GM19455 (cell line): ENCODE results near the gene MUC5AC.
"Not testable (repeated sequence)": the region's sequence is repeated elsewhere in the genome, so short reads cannot be mapped to it uniquely, and the experiment has no call there.

Source experiments
- ATAC-seq: cut with Tn5 transposase; IDR thresholded peaks from one replicate; pipeline ENCODE4 v1.9.1; 2021; ENCODE audit not compliant: unreplicated experiment

The MUC5AC gene

DNA sequence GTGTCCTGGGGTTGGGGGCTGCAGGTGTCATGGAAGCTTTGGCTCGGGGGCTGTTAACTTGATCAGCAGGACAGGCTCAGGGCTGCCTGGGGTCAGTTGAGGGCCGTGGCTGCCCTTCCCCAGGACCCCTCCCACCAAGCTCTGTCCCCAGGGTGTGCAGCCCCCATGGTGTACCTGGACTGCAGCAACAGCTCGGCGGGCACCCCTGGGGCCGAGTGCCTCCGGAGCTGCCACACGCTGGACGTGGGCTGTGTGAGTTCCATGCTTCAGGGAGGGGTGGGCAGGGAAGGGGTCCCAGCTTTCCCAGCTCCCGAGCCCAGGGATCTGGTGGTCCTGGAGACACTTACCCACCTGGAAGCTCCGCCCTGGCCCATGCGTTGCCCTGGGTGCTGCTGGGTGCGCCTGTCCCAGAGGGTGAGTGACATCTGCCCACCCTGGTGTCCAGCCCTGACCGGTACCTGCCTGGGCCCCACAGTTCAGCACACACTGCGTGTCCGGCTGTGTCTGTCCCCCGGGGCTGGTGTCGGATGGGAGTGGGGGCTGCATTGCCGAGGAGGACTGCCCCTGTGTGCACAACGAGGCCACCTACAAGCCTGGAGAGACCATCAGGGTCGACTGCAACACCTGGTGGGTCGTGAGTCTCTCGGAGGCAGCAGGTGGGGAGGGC is 76.4 kb downstream of the MUC5AC start:
- ATAC-seq: no peak

DNA sequence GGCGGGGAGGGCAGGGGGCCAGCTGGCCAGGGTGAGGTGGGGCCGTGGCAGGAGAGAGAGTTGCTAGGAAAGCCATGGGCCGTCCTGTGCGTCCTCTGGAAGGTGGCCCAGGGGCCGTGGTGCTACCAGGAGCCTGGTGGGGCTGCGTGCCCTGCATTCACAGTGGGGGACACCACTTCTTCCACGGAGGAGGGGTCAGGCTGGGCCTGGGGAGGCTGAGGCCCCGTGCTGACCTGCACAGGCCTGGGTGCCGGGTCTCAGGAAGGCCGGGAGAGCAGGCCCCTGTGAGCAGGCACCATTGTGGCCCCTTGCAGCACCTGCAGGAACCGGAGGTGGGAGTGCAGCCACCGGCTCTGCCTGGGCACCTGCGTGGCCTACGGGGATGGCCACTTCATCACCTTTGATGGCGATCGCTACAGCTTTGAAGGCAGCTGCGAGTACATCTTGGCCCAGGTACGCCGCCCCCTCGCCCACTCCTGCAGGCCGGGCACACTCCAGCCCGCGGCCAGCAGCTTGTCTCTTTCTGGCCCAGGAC is 77.1 kb downstream of the MUC5AC start:
- ATAC-seq: no peak

DNA sequence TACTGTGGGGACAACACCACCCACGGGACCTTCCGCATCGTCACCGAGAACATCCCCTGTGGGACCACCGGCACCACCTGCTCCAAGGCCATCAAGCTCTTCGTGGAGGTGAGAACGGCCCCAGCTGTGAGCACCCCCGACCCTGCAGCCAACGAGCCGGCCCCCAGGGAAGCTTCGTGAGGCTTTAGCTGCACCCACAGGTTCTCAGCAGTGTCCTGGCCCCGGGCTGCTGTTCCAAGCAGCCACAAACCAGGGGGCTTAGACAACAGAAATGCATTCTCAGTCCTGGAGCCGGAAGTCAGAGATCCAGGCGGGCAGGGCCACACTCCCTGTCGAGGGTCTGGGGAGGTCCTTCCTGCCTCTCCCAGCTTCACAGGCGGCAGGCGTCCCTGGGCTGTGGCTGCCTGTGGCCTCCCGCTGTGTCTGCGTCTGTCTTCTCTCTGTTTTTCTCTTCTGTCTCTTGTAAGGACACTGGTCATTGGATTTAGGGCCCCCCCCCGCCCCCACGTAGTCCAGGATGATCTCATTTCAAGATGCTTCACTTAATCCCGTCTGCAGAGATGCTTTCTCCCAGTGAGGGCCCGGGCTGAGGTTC is 77.7 kb downstream of the MUC5AC start:
- no peak for ATAC-seq

DNA sequence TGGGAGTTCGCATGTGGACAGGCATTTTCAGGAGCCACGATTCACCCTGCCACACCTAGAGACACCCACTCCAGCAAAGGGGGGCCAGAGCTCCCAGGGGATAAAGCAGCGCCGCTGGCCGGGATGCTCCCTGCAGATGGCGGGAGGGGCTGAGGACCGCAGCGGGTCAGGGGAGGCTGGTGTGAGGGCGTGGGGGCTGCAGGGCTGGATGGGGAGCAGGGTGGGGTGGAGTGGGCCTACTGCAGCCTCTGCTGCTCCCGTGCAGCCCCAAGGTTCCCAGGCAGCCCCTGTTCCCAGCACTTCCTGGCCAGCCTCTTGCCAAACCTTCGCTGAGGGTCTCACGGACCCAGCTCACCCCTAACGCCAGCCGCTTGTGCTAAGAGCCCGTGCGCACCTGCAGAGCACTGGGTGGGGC is 78.2 kb downstream of the MUC5AC start:
- ATAC-seq: no peak

DNA sequence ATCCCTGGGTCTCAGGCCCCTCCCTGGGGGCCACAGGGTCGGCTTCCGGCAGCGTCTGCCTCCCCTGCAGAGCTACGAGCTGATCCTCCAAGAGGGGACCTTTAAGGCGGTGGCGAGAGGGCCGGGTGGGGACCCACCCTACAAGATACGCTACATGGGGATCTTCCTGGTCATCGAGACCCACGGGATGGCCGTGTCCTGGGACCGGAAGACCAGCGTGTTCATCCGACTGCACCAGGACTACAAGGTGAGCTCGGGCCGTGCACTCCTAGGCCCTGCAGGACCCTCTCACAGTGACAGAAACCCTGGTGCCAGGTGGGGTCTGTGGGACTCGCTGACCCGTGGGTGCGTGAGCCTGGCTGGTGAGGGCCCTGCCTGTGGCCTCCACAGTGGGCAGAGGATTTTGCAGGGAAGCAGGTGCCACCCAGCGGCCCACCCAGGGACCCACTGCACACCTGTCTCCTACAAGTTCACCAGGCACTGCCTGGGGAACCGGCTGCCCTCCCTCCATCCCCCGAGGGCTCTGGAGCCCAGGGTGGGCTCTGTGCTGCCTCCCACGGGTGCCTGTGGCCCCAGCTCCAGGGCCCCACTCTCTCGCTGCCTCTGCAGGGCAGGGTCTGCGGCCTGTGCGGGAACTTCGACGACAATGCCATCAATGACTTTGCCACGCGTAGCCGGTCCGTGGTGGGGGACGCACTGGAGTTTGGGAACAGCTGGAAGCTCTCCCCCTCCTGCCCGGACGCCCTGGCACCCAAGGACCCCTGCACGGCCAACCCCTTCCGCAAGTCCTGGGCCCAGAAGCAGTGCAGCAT is 78.8 kb downstream of the MUC5AC start:
- no peak for ATAC-seq

DNA sequence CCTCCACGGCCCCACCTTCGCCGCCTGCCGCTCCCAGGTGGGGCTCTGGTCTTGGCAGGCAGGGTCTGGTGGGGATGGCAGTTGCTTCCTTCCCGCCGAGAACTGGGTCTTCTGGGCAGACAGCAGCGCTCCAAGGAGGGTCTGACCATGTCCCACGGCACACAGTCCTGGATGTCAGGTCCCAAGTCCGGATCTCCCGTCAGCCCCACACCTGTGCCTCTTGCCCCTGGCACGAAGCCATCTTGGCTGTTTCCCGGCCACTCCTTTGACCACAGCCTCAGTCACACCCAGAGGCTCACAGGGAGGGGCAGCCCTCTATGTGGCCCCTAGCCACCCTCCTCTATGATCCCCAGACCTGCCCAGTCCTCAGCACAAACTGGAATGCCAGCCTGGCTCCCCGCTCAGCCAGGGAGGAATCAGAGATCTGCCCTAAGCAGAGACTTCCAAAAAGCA is 79.4 kb downstream of the MUC5AC start:
- ATAC-seq: no peak

DNA sequence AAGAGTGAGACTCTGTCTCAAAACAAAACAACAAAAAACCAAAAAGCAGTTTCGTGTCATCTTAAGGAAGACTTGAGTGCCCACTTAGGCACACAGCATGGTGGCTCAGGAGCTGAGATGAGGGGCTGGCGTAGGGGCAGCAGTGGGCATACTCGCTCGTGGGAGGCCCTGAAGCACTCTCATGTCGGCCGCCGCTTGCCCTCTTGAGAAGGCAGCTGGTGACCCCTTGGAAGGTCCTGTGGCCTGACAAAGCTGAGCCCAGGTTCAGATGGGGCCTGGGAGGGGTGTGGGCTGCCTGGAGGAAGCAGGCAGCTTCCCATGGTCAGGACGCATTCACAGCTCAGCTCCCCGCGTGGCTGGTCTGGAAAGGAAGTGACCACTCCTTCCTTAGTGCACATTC is 80.1 kb downstream of the MUC5AC start:
- no peak for ATAC-seq

DNA sequence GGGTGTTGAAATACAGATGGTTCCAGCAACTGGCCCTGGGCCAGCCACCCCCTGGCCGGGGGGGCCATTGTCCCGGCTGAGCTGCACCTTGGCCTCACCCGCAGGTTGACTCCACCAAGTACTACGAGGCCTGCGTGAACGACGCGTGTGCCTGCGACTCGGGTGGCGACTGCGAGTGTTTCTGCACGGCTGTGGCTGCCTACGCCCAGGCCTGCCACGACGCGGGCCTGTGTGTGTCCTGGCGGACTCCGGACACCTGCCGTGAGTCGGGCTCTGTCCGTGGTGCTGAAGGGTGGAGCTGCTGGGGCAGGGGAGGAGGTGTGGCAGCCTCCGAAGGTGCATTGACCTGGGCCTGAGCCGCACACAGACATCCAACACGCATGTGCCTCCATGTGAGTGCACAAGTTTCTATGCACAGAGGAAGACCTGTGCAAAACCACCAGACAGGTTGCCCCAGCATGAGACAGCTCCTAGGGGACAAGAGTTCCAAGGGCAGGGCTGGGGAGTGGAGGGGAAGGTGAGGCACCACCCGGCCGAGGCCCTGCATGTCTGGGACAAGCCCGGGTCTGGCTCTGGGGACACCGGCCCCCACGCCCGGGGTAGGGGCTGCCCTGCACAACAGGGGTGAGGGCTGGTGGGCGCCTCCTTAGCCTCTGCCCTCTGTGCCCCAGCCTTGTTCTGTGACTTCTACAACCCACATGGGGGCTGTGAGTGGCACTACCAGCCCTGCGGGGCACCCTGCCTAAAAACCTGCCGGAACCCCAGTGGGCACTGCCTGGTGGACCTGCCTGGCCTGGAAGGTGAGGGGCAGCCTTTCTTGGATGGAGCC is 81.2 kb downstream of the MUC5AC start:
- no peak for ATAC-seq

DNA sequence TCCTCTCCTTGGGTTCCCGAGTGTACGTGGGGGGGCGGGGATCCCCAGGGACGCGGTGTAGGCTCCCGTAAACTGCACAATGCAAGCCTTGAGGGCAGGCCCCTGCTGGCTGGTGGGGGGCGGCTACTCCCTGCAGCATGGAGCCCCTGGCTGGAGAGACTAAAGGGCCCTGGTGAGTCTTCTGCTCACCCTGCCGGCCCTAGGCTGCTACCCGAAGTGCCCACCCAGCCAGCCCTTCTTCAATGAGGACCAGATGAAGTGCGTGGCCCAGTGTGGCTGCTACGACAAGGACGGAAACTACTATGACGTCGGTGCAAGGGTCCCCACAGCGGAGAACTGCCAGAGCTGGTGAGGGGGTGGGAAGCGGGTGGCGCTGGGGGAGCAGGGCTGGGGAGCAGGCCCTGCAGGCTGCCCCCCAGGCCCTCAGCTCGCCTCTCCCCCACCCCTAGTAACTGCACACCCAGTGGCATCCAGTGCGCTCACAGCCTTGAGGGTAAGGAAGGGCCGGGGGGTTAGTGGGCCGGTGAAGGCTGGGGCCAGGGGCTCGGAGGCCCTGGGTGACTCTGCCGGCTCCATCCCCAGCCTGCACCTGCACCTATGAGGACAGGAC is 81.9 kb downstream of the MUC5AC start:
- no peak for ATAC-seq

DNA sequence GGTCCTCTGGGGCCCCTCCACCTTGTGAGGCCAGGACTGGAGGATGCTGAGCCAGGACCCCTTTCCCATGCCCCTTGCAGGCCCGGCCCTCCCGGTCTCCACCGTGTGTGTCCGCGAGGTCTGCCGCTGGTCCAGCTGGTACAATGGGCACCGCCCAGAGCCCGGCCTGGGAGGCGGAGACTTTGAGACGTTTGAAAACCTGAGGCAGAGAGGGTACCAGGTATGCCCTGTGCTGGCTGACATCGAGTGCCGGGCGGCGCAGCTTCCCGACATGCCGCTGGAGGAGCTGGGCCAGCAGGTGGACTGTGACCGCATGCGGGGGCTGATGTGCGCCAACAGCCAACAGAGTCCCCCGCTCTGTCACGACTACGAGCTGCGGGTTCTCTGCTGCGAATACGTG is 83.0 kb downstream of the MUC5AC start:
- no peak for ATAC-seq

DNA sequence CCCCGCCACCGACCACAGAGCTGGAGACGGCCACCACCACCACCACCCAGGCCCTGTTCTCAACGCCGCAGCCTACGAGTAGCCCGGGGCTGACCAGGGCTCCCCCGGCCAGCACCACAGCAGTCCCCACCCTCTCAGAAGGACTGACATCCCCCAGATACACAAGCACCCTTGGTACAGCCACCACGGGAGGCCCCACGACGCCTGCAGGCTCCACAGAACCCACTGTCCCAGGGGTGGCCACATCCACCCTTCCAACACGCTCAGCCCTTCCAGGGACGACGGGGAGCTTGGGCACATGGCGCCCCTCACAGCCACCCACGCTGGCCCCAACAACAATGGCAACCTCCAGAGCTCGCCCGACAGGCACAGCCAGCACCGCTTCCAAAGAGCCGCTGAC is 84.0 kb downstream of the MUC5AC start:
- no peak for ATAC-seq

DNA sequence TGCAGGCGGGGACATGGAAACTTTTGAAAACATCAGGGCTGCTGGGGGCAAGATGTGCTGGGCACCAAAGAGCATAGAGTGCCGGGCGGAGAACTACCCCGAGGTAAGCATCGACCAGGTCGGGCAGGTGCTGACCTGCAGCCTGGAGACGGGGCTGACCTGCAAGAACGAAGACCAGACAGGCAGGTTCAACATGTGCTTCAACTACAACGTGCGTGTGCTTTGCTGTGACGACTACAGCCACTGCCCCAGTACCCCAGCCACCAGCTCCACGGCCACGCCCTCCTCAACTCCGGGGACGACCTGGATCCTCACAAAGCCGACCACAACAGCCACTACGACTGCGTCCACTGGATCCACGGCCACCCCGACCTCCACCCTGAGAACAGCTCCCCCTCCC is 84.5 kb downstream of the MUC5AC start:
- ATAC-seq: no peak

DNA sequence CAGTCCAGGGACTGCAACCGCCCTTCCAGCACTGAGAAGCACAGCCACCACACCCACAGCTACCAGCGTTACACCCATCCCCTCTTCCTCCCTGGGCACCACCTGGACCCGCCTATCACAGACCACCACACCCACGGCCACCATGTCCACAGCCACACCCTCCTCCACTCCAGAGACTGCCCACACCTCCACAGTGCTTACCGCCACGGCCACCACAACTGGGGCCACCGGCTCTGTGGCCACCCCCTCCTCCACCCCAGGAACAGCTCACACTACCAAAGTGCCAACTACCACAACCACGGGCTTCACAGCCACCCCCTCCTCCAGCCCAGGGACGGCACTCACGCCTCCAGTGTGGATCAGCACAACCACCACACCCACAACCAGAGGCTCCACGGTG is 85.0 kb downstream of the MUC5AC start:
- not testable (repeated sequence) for ATAC-seq

DNA sequence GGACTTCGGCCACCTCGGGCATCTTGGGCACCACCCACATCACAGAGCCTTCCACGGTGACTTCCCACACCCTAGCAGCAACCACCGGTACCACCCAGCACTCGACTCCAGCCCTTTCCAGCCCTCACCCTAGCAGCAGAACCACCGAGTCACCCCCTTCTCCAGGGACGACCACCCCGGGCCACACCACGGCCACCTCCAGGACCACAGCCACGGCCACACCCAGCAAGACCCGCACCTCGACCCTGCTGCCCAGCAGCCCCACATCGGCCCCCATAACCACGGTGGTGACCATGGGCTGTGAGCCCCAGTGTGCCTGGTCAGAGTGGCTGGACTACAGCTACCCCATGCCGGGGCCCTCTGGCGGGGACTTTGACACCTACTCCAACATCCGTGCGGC is 85.8 kb downstream of the MUC5AC start:
- ATAC-seq: not testable (repeated sequence)

DNA sequence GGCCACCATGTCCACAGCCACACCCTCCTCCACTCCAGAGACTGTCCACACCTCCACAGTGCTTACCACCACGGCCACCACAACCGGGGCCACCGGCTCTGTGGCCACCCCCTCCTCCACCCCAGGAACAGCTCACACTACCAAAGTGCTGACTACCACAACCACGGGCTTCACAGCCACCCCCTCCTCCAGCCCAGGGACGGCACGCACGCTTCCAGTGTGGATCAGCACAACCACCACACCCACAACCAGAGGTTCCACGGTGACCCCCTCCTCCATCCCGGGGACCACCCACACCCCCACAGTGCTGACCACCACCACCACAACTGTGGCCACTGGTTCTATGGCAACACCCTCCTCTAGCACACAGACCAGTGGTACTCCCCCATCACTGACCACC is 86.8 kb downstream of the MUC5AC start:
- ATAC-seq: not testable (repeated sequence)

DNA sequence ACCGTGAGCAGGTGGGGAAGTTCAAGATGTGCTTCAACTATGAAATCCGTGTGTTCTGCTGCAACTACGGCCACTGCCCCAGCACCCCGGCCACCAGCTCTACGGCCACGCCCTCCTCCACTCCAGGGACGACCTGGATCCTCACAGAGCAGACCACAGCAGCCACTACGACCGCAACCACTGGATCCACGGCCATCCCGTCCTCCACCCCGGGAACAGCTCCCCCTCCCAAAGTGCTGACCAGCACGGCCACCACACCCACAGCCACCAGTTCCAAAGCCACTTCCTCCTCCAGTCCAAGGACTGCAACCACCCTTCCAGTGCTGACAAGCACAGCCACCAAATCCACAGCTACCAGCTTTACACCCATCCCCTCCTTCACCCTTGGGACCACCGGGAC is 88.0 kb downstream of the MUC5AC start:
- not testable (repeated sequence) for ATAC-seq

DNA sequence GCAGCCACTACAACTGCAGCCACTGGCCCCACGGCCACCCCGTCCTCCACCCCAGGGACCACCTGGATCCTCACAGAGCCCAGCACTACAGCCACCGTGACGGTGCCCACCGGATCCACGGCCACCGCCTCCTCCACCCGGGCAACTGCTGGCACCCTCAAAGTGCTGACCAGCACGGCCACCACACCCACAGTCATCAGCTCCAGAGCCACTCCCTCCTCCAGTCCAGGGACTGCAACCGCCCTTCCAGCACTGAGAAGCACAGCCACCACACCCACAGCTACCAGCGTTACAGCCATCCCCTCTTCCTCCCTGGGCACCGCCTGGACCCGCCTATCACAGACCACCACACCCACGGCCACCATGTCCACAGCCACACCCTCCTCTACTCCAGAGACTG is 88.5 kb downstream of the MUC5AC start:
- ATAC-seq: not testable (repeated sequence)

DNA sequence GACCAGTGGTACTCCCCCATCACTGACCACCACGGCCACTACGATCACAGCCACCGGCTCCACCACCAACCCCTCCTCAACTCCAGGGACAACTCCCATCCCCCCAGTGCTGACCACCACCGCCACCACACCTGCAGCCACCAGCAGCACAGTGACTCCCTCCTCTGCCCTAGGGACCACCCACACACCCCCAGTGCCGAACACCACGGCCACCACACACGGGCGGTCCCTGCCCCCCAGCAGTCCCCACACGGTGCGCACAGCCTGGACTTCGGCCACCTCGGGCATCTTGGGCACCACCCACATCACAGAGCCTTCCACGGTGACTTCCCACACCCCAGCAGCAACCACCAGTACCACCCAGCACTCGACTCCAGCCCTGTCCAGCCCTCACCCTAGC is 89.3 kb downstream of the MUC5AC start:
- ATAC-seq: not testable (repeated sequence)

DNA sequence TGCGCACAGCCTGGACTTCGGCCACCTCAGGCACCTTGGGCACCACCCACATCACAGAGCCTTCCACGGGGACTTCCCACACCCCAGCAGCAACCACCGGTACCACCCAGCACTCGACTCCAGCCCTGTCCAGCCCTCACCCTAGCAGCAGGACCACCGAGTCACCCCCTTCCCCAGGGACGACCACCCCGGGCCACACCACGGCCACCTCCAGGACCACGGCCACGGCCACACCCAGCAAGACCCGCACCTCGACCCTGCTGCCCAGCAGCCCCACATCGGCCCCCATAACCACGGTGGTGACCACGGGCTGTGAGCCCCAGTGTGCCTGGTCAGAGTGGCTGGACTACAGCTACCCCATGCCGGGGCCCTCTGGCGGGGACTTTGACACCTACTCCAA is 91.2 kb downstream of the MUC5AC start:
- not testable (repeated sequence) for ATAC-seq

DNA sequence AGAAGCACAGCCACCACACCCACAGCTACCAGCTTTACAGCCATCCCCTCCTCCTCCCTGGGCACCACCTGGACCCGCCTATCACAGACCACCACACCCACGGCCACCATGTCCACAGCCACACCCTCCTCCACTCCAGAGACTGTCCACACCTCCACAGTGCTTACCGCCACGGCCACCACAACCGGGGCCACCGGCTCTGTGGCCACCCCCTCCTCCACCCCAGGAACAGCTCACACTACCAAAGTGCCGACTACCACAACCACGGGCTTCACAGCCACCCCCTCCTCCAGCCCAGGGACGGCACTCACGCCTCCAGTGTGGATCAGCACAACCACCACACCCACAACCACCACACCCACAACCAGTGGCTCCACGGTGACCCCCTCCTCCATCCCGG is 92.7 kb downstream of the MUC5AC start:
- ATAC-seq: not testable (repeated sequence)
